HG03575 (cell line): ENCODE measurements around the gene NIN.

ENCODE experiments used
- ATAC-seq: cut with Tn5 transposase; IDR thresholded peaks from one replicate; pipeline ENCODE4 v1.9.1; 2021; ENCODE audit not compliant: unreplicated experiment, insufficient number of reproducible peaks, low FRiP score; ENCODE audit errors: extremely low read depth

Gene NIN

GRCh38 chr14:50796390-50796789 lies 34.6 kb downstream of the NIN start:
- no peak for ATAC-seq

- ATAC-seq, result no peak
Measured at GRCh38 chr14:50795909-50796308, 35.1 kb downstream of the NIN start.

GRCh38 chr14:50795142-50795541 lies 35.8 kb downstream of the NIN start:
- ATAC-seq, result no peak

GRCh38 chr14:50794068-50794645 lies 36.8 kb downstream of the NIN start:
- no peak for ATAC-seq

GRCh38 chr14:50792634-50793068 lies 38.3 kb downstream of the NIN start:
- no peak for ATAC-seq

GRCh38 chr14:50792051-50792477 lies 38.9 kb downstream of the NIN start:
- no peak for ATAC-seq

GRCh38 chr14:50791201-50791600 lies 39.8 kb downstream of the NIN start:
- ATAC-seq, result no peak

GRCh38 chr14:50790589-50790988 lies 40.4 kb downstream of the NIN start:
- no peak for ATAC-seq

GRCh38 chr14:50786751-50787464 lies 44.1 kb downstream of the NIN start:
- ATAC-seq, result no peak

- ATAC-seq, result no peak
Measured at GRCh38 chr14:50785457-50786063, 45.4 kb downstream of the NIN start.

GRCh38 chr14:50784683-50785456 lies 46.1 kb downstream of the NIN start:
- no peak for ATAC-seq

GRCh38 chr14:50783563-50783962 lies 47.4 kb downstream of the NIN start:
- no peak for ATAC-seq

- no peak for ATAC-seq
Measured at GRCh38 chr14:50780393-50780792, 50.6 kb downstream of the NIN start.

- ATAC-seq, result no peak
Measured at GRCh38 chr14:50778721-50779483, 52.1 kb downstream of the NIN start.

- no peak for ATAC-seq
Measured at GRCh38 chr14:50776522-50776921, 54.4 kb downstream of the NIN start.

GRCh38 chr14:50775357-50775756 lies 55.6 kb downstream of the NIN start:
- no peak for ATAC-seq

GRCh38 chr14:50774542-50775267 lies 56.3 kb downstream of the NIN start:
- no peak for ATAC-seq
